H4 (cell line): ENCODE data around the gene CCDC73. TPM values are rescaled to one million over a fixed set of nuclear protein-coding genes. Genes with fewer than 3 reads are reported as not detected.
"Not testable (repeated sequence)": the region's sequence is repeated elsewhere in the genome, so short reads cannot be mapped to it uniquely, and the experiment has no call there.

Experiments
- DNase-seq: peaks from one replicate; pipeline ENCODE4 v3.0.0-alpha.2; 2015; ENCODE audit warnings: low spot score
- total RNA-seq: library from RNA; depleted of rRNA; stranded (reverse); fragments of >200 nt; shearing (Covaris generic); gene quantifications from 2 replicates; pipeline ENCODE4 v1.2.3, GENCODE V29; 2014

Gene CCDC73
- total RNA-seq, 1 experiment from 2014 or later, result not detected

- no peak for DNase-seq
These were observed 89.0 kb downstream of the CCDC73 start for GRCh38 chr11:32705309-32706033.

GRCh38 chr11:32704775-32705174, 89.7 kb downstream of the CCDC73 start:
- no peak for DNase-seq

DNA sequence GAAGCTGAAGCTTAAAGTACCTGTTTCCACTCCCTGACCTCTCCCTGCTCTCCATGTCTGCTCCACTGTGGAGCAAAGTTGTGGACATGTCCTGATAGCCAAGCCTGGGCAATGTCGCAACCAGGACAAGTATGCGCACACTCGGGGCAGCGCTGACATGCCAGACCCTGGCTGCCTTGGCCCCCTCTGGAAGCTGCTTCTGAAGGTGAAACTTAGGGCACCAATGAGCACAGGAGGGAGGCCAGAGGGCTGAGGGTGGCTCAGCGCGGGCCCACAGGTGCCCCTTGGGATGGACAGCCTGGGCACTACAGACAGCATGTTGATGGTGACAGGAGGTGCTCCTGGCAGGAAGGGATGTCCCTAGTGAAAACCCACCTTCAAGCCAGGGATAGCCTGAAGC, 90.2 kb downstream of the CCDC73 start:
- no peak for DNase-seq

DNA sequence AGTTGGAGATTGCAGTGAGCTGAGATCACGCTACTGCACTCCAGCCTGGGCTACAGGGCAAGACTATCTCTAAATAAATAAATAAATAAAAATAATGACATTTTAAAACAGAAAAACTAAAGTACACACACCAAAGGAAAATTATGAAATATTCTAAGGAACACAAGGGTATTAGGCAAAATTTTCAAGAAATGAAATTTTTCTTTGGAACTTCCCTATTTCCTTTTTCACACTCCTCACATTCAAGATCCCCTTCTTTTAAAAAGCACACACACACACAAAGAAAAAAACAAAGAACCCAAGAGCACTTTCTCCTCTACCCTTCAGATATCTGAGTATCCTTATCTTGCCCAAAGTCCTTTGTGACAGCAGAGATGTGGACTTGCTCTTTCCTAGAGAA, 92.8 kb downstream of the CCDC73 start:
- no peak for DNase-seq

- DNase-seq, result no peak
These were observed 95.9 kb downstream of the CCDC73 start for GRCh38 chr11:32698579-32698978.

DNA sequence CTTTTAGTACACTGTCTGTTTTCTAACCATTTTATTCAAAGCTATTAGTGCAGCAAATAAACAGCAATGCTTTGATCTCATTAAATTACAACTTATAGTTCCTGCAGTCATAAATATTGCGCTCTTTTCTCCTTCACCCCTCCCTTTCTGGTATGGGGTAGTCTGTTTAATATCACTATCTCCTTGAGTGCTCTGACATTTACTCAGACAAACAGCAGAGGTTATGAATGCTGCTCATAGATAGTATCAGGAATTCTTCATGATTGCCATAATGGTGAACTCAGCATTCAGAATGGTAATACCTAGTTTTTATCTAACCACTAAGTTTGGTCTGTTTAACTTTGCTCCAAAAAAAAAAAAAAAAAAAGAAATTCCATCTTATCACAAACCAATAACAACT, 123.4 kb downstream of the CCDC73 start:
- DNase-seq, result no peak

GRCh38 chr11:32659672-32660071, 134.8 kb downstream of the CCDC73 start:
- DNase-seq, result no peak

GRCh38 chr11:32658639-32659406, 135.6 kb downstream of the CCDC73 start:
- no peak for DNase-seq

GRCh38 chr11:32643526-32643925, 150.9 kb downstream of the CCDC73 start:
- DNase-seq, result no peak

GRCh38 chr11:32641361-32641760, 153.1 kb downstream of the CCDC73 start:
- DNase-seq, result no peak

DNA sequence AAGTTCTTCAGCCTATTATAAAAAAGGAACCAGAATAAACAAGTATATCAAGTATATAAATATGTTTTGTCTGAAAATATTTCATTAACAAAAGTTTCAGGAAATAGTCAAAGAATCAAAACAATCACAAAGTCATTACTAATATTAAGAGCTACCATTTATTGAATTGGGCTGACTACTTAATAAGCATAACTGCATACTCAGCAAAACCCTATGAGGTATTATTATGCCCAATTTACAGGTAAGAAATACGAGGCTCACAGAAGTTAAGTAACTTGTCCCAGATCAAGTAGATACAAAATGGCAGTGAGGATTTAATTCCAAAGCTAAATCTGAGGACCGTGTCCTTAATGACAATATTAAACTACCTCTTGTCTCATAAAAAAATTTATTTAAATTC, 158.6 kb downstream of the CCDC73 start:
- DNase-seq, result no peak

- no peak for DNase-seq
These were observed 163.6 kb downstream of the CCDC73 start for GRCh38 chr11:32630844-32631243.

DNA sequence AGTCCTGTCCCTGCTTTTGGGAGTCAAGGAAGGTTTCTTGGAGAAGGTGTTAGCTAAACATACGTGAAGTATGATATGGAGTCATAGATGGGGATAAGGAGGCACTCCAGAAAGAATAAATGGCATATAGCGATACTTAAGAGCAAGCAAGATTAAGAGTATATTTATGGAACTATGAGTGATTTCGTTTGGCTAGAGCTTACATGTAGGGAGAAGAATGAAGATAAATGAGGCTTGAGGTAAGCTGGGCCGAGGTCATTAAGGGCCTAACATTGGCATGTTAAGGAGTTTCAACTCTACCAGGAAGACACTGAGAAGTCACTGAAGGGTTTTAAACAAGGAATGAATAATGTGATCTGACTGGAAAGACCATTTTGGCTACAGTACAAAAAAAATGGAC, 177.6 kb downstream of the CCDC73 start:
- DNase-seq, result no peak

DNA sequence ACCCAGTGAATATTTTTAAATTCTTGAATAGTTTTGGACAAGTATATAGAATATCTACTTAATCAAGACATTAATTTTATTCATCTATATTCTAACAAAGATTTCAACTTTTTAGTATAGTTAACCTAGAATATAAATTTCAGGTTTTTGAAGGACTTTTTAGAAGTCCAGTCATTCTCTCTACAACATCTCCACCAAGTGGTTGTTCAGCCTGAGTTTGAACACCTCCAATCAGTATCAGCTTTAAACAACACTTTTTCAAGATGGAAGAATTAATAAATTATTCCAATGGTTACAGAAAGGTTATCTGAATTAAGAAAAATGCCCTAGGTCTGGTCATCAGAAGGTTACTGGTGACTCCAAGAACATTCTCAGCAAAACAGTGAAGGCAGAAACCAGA, 179.0 kb downstream of the CCDC73 start:
- DNase-seq, result no peak

GRCh38 chr11:32613500-32614151, 180.8 kb downstream of the CCDC73 start:
- no peak for DNase-seq

- DNase-seq, result no peak
These were observed 183.6 kb downstream of the CCDC73 start for GRCh38 chr11:32610797-32611352.

- DNase-seq, result not testable (repeated sequence)
These were observed 185.6 kb downstream of the CCDC73 start for GRCh38 chr11:32608826-32609225.

- no peak for DNase-seq
These were observed 188.2 kb downstream of the CCDC73 start for GRCh38 chr11:32606220-32606619.

DNA sequence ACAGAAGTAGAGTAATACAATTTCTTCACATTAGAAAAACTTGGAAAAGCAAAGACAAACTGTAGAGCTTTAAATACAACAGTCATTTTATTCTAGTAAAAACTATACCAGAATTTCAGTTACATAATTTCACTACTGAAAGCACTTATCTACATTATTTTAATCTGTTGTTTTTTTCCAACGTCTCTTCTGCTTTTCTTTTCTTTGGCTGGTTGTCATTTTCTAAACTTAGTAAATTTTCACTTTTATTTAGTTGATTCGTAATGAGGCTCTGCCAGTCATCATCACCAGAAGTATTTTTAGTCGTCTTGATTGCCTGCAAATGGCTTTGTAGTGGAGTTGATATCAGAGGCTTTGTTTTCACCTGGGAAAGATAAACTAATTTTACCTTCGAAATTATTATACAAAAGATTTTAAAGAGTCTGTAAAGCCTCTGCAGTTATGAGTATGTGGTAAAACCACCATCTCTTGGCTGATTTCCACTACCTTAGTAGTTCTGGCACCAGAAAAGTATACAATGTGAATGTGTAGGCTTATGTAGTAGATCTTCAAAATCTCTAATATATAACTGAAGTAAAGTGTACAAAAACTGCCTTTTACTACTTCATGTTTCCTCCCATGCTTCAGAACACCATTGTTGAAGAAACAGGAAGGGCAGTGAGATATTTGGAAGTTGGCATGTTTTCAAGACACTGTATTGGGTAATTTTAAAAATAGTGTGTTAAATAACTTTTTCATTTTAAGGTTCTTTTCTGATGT, 191.6 kb downstream of the CCDC73 start:
- DNase-seq, result no peak

DNA sequence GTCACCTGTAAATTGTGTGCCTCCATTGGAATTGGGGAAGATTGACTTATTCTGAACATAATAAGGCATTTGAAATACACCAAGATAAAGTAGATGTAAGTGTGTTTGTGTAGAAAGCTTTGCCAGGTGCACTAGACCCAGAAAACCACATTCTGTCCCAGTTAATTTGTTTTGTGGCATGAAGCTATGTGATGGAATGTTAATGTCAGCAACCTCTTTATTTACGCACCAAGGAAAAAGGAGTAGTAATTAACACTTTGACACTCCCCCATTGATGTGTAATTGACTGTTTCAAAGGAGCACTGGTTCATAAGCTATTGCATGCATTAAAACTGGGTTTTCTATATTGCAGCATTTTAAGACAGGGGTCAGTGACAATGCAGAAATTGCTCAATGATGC, 196.5 kb downstream of the CCDC73 start:
- no peak for DNase-seq

DNA sequence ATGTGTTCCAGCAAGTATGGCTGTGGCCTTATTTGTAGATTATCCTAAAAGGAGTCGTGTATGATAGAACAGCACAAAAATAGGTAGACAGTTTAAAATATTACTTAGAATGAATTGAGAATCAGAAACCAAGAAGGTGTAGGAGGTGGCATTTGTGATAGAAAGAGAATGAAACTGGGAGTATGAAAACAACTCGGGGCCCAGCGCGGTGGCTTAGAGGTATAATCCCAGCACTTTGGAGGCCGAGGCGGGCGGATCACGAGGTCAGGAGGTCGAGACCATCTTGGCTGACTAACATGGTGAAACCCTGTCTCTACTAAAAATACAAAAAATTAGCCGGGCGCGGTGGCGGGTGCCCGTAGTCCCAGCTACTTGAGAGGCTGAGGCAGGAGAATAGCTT, 198.3 kb downstream of the CCDC73 start:
- not testable (repeated sequence) for DNase-seq

DNA sequence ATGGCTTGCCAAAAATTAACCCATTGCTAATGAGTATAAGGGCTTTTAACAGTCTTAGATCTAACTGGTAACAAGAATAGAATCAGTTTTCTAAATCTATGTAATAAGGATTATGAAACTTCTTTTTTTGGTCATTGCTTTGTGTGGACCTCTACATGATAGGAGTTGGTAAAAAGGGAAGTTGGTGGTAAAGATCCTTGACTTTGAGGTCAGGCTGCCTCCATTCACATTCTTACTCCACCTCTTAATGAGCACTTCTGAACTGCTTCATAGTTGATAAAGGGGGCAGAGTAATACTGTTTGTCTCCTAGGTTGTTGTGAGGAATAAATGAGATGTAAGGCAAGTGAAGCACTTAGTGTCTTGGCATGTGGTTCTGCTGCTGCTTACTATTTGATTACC, 200.2 kb downstream of the CCDC73 start:
- no peak for DNase-seq
